ENCODE data around the gene TNFSF12.
"Not testable (repeated sequence)": the region's sequence is repeated elsewhere in the genome, so short reads cannot be mapped to it uniquely, and the experiment has no call there.

The TNFSF12 gene

DNA sequence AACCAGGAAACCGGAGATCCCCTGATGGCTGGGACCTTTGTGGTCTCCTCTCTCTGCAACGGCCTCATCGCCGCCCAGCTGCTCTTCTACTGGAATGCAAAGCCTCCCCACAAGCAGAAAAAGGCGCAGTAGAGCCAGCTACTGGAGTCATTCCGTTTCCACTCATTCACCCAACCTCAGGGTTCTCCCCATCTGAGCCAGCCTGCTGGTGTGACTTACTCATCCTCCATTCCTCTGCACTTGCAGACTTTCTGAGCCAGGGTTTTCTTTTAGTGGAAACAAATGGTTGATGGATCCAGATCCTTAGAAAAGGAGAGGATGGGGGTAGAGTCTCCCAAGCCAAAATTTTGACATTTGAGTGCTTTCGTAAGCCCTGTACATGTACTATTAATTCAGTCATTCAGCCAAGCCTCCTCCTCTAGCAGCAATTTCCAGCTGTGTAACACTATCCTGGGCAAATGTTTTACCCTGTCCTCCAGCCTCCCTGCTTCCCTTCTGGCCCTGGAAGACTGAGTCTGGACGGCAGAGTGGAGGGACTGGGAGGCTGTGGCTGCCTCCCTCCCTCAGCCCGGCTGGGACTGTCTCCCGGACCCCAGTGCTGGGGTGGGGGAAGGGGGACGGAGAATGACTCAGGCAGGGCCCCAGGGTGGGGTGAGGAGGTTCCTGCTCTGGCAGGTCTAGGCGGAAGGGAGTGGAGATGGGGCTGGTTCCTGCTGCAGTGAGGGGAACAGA is 38.7 kb downstream of the TNFSF12 start:
- DNase-seq (ENCODE audit: low read depth in 3 of 3): no peak

- no peak for DNase-seq (ENCODE audit: low read depth in 3 of 3)
Observed at GRCh38 chr17:7588553-7589203, 39.8 kb downstream of the TNFSF12 start.

- DNase-seq (ENCODE audit: low read depth in 3 of 3): peak in 2 of 3 experiments; percentile 45 to 49
Observed at GRCh38 chr17:7589204-7589868, 40.5 kb downstream of the TNFSF12 start.

GRCh38 chr17:7589891-7590691 is 41.2 kb downstream of the TNFSF12 start, which contains the start of gene SOX15:
SOX15 (minus strand) TSS chr17:7590094; CDS start chr17:7589676, 418 bp downstream.
- no peak for DNase-seq (ENCODE audit: low read depth in 3 of 3)

DNA sequence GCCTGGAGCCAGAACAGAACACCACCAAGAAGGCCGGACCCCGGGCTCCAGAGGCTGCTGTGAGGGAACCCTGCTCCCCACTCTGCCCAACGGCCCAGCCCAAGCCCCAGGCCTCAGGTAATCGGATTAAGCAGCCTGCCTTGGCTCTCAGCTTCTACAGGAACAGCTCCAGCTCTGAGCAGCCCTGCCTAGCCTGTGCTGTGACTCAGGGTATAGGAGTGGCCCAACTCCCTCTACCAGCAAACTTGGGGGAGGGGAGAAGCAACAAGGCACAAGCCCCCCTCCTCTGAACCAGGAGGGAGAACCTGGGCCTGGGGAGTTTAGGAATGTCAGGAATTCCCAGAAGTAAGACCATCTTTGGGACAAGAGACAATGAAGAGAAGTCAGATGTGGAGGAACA is 41.9 kb downstream of the TNFSF12 start:
- DNase-seq (ENCODE audit: low read depth in 3 of 3): no peak

DNA sequence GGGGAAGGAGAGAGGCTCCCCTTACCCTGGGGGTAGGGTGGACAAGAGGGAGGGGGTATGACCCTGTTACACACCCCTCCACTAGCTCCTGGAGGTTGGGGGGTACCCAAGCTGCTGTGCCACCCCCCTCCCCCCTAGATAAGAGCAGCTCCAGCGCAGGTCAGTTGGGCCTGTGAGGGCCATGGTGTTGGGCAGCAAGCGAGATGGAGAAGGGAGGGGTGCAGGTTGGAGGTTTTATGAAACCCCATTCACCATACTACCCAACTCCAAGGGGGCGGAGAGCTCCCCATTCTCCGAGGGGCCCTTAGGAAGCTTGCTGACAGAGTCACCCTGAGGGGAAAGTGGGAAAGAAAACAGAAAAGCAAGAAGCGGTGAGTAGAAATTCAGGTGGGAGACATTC is 42.7 kb downstream of the TNFSF12 start:
- DNase-seq (ENCODE audit: low read depth in 3 of 3): no peak

GRCh38 chr17:7592422-7593021 is 43.7 kb downstream of the TNFSF12 start:
- no peak for DNase-seq (ENCODE audit: low read depth in 3 of 3)

GRCh38 chr17:7593296-7593695 is 44.4 kb downstream of the TNFSF12 start:
- no peak for DNase-seq (ENCODE audit: low read depth in 3 of 3)

DNA sequence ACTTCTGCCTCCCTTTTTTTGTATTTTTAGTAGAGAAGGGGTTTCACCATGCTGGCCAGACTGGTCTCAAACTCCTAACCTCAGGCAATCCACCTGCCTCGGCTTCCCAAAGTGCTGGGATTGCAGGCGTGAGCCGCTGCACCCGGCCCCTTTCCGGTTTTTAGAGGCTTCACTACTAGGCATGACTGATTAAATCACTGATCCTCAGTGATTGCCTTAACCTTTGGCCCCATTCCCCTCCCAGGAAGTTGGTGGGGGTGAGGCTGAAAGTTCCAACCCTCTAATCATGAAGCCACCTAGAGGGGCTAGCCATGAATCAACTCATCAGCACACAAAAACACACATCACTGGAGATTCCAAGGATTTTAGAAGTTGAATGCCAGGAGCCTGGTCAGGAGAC is 48.7 kb downstream of the TNFSF12 start:
- DNase-seq (ENCODE audit: low read depth in 3 of 3): not testable (repeated sequence)

DNA sequence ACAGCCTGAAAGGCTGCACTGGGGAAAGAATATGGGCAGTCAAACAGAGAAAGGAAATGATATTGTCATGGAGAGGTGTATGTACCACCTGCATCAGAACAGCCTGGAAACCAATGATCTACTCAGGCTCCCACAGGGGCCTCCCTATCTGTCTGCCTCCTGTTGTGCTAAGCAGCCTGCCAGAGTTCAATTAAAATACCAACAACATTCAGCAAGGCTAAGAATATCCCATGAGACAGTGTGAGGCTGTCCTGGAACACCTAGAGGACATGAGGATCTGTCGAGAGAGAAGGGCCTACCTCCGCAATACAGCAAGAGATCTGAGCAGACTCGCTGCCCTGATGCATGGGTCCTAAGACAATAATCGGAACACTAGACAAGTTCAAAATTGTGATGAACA is 57.4 kb downstream of the TNFSF12 start:
- no peak for DNase-seq (ENCODE audit: low read depth in 3 of 3)

Measured in stimulated activated CD4-positive, alpha-beta T cell treated with anti-CD3 and anti-CD28 coated beads, TNF-alpha, amount 100 ng/mL, for 4 hours (primary cell).